ENCODE data around the gene F12.
A peak's percentile ranks its signal among the peaks of the same experiment; 100 is the strongest.

The F12 gene

GRCh38 chr5:177446200-177447065, 37.1 kb upstream of the F12 start, which contains the start of gene PRR7:
TSS of gene PRR7 (plus strand) at chr5:177446814. CDS start at chr5:177455068, 8,254 bp downstream.
- peak; percentile 34 for DNase-seq

DNA sequence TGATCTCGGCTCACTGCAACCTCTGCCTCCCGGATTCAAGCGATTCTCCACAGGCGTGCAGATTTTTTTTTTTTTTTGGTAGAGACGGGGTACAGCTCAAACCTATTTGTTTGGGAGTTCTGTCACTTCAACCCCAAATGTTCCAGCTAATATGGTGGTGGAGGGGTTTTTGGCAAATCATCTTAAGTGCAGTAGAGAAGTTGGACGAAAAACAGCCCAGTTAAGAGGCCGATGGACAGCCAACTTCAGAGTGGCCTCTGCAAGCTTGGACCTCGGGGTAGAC, 36.5 kb upstream of the F12 start:
- DNase-seq, result no peak

DNA sequence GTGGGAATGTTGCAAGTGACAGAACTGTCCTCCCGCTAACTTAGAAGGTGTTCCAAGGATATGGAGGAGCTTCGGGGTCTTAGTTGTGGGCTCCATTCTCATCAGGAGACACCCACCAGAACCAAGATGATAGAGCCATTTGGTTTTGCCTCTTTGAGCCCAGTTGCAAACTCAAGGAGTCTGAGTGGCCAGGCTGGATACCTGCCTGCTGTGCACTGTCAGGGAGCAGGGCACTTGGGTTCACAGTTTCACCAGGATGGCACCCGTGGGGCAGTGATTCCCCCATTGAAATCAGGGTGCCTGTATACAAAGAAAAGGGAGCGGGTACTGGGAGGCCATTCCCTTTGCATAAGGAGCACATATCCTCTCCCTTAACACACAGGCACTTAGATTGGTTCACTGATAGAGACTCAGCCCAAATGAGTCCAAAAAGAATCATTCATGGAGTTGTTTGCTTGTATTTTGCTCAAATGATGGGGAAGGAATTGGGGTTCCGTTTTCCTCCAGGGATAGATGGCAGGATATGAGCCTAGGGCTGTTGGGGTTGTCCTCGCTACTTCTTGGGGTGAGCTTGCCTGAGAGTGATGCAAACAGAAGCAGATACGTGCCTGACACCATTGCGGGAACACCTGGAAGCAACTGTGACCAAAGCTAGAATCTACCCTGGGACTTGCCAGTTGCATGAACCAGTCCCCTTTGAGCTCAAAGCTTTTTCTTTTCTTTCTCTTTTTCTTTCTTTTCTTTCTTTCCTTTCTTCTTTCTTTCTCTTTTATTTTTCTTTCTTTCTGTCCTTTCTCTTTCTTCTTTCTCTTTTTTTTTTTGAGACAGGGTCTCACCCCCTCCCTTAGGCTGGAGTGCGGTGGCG, 35.9 kb upstream of the F12 start:
- no peak for DNase-seq

- no peak for DNase-seq
Measured at GRCh38 chr5:177444106-177445051, 35.0 kb upstream of the F12 start.

GRCh38 chr5:177443144-177443983, 34.0 kb upstream of the F12 start:
- DNase-seq, result no peak

DNA sequence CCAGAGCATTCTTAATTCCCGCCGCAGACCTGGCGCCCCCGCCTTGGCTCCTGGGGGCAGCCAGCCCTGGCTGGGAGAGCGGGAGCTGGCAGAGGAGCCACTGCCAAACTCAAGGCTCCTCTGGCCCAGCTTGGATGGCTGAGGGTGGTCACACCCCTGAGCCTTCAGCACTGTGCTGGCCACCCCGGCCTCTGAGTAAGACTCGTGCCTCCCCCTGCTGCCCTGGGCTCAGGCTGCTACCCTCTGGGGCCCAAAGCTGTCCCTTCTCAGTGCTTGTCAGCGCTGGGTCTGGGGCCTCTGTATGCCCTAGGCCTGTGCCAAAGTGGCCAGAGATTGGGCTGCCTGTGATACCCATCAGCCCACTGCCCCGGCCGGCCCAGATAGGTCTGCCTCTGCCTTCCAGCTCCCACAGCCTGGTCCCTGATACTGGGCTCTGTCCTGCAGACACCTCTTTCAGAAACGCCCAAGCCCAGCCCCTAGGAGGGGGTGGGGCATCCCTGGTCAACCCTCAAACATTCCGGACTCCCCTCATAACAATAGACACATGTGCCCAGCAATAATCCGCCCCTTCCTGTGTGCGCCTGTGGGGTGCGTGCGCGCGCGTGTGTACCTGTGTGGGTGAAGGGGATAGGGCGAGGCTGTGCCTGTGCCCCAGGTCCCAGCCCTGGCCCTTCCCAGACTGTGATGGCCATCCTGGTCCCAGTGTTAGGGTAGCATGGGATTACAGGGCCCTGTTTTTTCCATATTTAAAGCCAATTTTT, 32.9 kb upstream of the F12 start:
- no peak for DNase-seq

GRCh38 chr5:177440990-177441780, 31.8 kb upstream of the F12 start:
- DNase-seq, result no peak

- no peak for DNase-seq
Measured at GRCh38 chr5:177440211-177440989, 31.0 kb upstream of the F12 start.

DNA sequence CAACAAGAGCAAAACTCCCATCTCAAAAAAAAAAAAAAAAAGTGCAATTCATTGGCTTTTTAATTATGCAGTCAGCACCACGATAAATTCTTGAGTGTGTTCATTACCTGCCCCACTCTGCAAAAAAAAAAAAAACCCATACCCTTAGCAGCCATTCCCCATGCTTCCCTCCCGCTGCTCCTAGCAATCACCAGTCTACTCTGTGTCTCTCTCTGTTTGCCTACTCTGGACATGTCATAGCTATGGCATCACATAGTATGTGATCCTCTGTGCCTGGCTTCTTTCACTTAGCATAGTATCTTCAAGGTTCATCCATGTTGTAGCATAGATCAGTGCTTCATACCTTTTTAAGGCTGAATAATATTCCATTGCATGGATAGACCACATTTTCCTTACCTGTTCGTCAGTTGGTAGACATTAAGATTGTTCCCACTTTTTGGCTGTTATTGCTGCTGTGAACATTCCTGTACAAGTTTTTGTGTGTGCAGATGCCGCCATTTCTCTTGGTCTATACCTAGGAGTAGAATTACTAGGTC, 30.2 kb upstream of the F12 start:
- no peak for DNase-seq

DNA sequence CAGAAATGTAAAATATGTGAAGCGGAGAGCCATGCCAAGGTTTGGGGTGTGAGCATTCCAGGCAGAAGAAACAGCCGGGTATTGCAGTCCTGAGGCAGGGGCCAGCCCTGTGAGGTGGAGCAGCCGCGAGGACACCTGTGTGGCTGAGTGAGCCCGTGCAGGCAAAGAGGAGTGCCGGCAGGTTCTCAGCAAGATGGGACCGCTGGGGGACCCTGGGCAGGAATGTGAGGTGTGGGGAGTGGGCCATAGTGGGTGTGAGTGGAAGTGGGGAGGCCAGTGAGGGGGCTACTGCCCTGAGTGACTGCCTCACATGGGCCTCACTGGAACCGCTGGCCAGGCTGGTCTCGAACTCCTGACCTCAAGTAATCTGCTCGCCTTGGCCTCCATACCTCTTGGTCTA, 29.1 kb upstream of the F12 start:
- DNase-seq, result no peak

GRCh38 chr5:177437623-177438022, 28.3 kb upstream of the F12 start:
- no peak for DNase-seq

GRCh38 chr5:177435847-177436536, 26.6 kb upstream of the F12 start:
- no peak for DNase-seq

DNA sequence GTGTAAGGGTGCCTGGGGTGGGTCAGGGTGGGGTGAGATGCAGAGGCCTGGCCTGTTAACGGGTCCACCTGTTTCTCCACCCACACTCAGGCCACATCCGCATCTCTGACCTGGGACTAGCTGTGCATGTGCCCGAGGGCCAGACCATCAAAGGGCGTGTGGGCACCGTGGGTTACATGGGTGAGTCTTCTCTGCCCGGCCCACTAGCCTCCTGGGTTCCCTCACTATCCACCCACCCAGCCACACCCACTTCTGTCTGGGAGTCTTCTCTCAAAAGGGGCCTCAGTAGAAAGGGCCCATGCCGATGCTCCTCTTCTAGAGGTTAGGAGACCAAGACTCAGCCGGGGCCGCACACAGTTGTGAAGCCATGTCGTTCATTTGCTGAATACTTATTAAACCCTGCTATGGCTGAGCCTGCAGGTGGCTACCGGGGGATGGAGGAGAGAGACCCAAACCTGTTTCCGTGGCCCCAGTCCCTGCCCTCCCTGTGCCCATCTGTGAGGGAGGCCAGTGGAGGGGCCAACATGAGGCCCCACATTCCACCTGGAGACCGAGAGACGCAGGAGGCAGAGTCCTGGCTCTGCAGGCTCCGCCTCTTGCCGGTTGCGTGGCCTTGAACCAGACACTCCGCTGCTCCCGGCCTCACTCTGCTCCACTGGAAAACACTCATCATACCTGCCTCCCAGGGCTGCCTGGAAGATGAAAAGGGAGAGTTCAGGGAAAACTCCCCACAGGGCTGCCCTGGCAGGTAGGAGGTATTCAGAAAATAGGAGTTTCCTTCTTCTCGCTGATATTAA, 25.8 kb upstream of the F12 start:
- DNase-seq, result no peak

DNA sequence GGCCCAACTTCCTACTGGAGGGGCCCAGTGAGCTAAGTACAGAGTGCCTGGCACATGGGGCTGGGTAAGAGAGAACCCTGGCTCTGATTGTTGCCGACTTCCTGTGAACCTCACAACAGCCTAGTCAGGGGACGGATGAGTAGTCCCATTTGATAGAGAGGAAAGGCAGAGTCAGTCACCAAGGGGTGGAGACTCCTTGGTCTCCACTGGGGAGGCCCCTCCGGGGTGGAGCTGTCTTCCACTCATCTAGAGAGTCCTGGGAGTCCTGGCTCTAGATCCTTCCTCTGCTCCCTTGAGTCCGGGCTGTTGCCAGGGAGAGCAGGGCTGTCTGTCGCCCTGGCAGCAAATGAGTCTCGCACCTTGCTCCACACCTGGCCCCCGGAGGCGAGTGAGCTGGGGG, 25.1 kb upstream of the F12 start:
- no peak for DNase-seq

GRCh38 chr5:177433658-177434217, 24.4 kb upstream of the F12 start:
- DNase-seq, result no peak

- DNase-seq, result no peak
Measured at GRCh38 chr5:177432839-177433657, 23.7 kb upstream of the F12 start.

Measured in NCI-H2029 (cell line).